GM19452 (cell line): Measurements from ENCODE around the gene PMIS2.
"Not testable (repeated sequence)": the region's sequence is repeated elsewhere in the genome, so short reads cannot be mapped to it uniquely, and the experiment has no call there.

Experiments
- ATAC-seq: cut with Tn5 transposase; IDR thresholded peaks from one replicate; pipeline ENCODE4 v1.9.1; 2021; ENCODE audit not compliant: unreplicated experiment

Gene PMIS2

GRCh38 chr19:35587321-35587720 is 1.3 kb downstream of the PMIS2 start:
- ATAC-seq: no peak

GRCh38 chr19:35590875-35591274 is 4.9 kb downstream of the PMIS2 start:
- ATAC-seq: no peak

GRCh38 chr19:35592226-35592625 is 6.3 kb downstream of the PMIS2 start:
- no peak for ATAC-seq

GRCh38 chr19:35595026-35595425 is 9.1 kb downstream of the PMIS2 start:
- ATAC-seq: not testable (repeated sequence)

GRCh38 chr19:35595928-35596327 is 10.0 kb downstream of the PMIS2 start:
- no peak for ATAC-seq

GRCh38 chr19:35596366-35596999 is 10.5 kb downstream of the PMIS2 start:
- peak; percentile 78 for ATAC-seq

GRCh38 chr19:35601971-35602370 is 16.0 kb downstream of the PMIS2 start:
- no peak for ATAC-seq

- not testable (repeated sequence) for ATAC-seq
Measured at GRCh38 chr19:35604436-35604835, 18.5 kb downstream of the PMIS2 start.

GRCh38 chr19:35607170-35607569 is 21.2 kb downstream of the PMIS2 start:
- not testable (repeated sequence) for ATAC-seq

GRCh38 chr19:35607661-35608060 is 21.7 kb downstream of the PMIS2 start:
- ATAC-seq: no peak

GRCh38 chr19:35608251-35608650 is 22.3 kb downstream of the PMIS2 start:
- no peak for ATAC-seq

- ATAC-seq: no peak
Measured at GRCh38 chr19:35609851-35610353, 23.9 kb downstream of the PMIS2 start.

GRCh38 chr19:35612224-35612558 is 26.2 kb downstream of the PMIS2 start:
- no peak for ATAC-seq

GRCh38 chr19:35612559-35613321 is 26.8 kb downstream of the PMIS2 start, which contains the start of gene HAUS5:
Gene HAUS5, plus strand, starts transcription at chr19:35612735. Its CDS starts 60 bp downstream, at chr19:35612795.
- ATAC-seq: peak; percentile 88

GRCh38 chr19:35613574-35613973 is 27.6 kb downstream of the PMIS2 start:
- ATAC-seq: no peak

- no peak for ATAC-seq
Measured at GRCh38 chr19:35615036-35615435, 29.1 kb downstream of the PMIS2 start.

- no peak for ATAC-seq
Measured at GRCh38 chr19:35618857-35619256, 32.9 kb downstream of the PMIS2 start.

GRCh38 chr19:35619290-35619923 is 33.4 kb downstream of the PMIS2 start:
- ATAC-seq: no peak

GRCh38 chr19:35620001-35620400 is 34.0 kb downstream of the PMIS2 start:
- no peak for ATAC-seq

- ATAC-seq: no peak
Measured at GRCh38 chr19:35621708-35622107, 35.7 kb downstream of the PMIS2 start.

- ATAC-seq: no peak
Measured at GRCh38 chr19:35622750-35623149, 36.8 kb downstream of the PMIS2 start.
